Activated CD4-positive, alpha-beta T cell treated with anti-CD3 and anti-CD28 coated beads, Interleukin-10, Interleukin-2, amounts not matched to agents 100 ng/mL and 50 ng/mL, durations not matched to agents 16 hours and 8 hours (primary cell): Measurements from ENCODE around the gene KCNK16.
"Not testable (repeated sequence)": the region's sequence is repeated elsewhere in the genome, so short reads cannot be mapped to it uniquely, and the experiment has no call there.

ENCODE experiments used
- DNase-seq: peaks from one replicate; pipeline ENCODE4 v3.0.0-alpha.2; 2020

Gene KCNK16

DNA sequence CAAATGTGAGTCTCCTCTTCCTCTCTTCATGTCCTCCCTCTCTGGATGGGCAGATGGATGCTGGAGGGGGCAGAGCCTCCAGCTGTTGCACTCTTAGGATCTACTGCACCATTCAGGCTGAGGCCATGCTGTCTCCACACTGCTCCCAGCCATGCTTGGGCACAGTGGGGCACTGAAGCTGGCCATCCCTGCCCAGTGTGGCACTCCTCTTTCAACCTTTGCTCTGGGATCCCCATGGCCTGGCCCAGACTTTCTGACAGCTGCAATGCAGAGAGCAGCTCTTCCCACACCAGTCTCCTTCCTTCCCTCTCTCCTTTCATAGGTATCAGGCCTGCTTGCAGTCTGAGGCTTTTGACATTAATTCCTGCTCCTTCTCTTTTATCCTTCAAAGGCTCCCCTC is 17.6 kb downstream of the KCNK16 start:
- DNase-seq, result no peak

DNA sequence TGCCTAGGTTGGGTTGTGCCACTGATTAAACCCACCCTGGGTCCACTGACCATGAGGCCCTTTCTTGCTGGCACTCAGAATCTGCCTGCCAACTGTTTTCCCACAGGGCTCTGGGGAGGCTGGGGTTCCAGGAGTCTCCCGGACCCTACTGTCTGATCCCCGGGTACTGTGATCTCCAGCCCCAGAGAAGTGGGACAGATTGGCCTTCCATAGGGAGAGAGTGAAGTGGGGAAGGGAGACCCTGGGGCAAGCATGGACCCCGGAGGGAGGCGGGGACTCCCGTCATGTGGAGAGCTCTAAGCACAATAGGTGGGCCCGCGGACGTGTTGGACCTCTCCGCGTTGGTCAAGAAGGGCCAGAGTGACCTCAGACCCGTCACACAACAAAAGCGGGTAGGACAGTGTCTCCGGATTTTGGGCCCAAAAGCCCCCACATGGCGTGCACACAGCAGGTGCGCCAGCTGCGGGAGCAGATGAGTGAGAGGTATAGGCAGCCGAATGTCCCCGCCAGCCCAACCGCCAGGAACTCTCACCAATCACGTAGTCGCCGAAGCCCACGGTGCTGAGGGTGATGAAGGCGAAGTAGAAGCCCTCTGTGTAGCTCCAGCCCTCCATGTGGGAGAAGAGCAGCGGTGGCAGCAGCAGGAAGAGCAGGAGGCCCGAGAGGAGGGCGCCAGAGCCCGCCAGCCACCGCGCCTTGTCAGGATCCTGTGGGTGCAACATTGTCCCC is 18.9 kb downstream of the KCNK16 start:
- no peak for DNase-seq

DNA sequence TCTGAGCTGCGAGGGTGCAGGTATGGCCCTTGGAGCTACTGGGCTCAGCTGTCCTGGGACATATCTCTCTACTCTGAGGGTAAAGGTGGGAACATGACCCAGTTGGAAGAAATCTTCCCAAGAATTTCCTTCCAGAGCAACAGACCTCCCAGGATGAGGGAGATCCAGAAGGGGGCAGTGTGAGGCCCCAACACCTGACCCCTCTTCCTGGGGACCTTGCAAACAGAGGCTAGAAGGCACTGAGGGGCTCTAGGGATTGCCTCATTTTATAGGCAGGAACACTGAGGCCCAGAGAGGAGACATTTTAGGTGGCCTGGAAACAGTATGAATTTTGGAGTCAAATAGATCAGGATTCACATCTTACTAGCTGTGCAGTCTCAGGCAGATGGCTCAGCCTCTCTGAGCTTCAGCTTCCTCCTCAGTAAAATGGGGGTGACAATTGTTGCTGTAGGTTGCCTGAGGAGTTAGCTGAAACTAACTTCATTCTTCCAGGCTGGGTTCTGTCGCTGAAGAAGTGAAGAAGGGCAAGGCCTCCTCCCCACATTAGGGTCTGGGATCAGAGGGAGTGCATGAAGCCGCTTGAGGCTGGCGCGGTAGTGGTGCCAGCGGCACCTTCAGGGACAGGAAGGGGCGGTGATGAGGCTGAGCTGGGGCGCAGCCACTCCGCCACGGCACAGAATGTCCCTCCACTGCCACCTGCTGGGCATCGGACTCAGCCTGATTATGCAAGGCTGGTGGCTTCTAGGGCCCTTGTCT is 19.7 kb downstream of the KCNK16 start:
- DNase-seq, result peak; percentile 90

DNA sequence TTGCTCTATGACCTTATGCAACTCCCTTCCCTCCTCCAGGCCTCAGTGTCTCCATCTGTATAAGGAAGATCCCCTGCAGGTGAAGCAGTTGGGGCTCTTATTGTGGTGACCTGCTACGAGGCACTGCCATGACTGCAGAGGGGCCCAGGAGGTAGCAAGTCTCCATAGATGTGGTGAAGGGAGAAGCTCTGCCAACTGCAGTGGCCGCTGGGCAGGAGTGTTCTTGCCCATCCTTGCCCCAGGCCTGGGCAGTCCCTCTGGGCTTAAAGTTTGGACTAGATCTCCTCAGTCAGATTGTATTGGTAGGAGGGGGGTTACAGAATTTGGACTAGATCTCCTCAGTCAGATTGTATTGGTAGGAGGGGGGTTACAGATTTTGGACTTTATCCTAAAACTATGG is 20.5 kb downstream of the KCNK16 start:
- DNase-seq, result no peak

DNA sequence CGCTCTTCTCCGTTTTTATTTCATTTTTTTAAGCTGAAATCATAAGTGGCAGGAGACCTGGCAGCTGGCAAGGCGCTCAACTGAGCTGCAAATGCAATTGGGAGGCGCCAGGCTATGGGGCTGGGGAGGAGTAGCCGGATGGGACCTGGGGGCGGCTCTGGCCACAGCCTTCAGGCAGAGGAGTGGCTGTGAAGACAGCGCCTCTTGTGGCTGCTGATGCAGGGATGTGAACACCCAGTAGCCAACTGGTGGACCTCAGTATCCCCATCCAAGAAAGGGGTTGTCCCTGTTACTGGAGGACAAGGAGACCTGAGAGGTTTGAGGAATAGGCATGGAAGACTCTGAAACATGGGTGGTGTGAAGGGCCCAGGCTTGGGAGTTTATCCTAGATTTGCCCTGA is 20.9 kb downstream of the KCNK16 start:
- DNase-seq, result no peak

DNA sequence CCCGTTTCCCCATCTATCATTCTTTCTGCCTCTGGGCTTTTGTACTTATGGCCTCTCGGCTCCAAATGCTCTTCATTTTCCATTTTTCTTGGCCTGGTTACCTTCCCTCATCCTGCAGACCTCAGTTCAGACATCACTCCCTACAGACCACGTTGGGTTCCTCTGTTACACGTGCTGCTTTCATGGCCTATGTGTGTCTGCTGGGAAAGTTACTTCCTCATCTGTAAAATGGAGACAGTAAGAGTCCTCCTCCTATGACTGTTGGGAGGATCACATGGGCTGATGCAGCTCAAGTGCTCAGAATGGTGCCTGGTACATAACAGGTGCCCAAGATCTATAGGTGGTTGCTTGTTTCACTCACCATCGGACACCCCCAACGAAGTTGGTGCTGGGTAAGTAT is 21.8 kb downstream of the KCNK16 start:
- DNase-seq, result no peak

DNA sequence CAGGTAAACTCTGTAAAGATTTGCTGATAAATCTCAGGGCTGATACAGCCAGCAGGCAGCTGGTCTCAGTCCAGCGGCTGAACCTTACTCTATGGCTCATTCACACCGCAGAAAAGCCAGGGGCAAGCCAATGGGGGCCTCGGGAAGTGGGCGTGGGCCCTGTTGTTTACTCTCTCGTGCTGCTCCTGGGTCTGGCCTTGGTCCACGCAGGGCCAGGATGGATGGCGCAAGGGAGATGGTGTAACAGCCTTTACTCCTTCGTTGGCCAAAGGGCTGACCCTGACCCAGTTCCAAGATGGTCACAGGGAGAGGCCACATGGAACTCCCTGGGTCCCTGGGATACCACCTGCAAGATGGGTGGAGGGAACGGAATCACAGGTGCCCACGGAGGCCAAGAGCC is 24.4 kb downstream of the KCNK16 start:
- DNase-seq, result no peak

DNA sequence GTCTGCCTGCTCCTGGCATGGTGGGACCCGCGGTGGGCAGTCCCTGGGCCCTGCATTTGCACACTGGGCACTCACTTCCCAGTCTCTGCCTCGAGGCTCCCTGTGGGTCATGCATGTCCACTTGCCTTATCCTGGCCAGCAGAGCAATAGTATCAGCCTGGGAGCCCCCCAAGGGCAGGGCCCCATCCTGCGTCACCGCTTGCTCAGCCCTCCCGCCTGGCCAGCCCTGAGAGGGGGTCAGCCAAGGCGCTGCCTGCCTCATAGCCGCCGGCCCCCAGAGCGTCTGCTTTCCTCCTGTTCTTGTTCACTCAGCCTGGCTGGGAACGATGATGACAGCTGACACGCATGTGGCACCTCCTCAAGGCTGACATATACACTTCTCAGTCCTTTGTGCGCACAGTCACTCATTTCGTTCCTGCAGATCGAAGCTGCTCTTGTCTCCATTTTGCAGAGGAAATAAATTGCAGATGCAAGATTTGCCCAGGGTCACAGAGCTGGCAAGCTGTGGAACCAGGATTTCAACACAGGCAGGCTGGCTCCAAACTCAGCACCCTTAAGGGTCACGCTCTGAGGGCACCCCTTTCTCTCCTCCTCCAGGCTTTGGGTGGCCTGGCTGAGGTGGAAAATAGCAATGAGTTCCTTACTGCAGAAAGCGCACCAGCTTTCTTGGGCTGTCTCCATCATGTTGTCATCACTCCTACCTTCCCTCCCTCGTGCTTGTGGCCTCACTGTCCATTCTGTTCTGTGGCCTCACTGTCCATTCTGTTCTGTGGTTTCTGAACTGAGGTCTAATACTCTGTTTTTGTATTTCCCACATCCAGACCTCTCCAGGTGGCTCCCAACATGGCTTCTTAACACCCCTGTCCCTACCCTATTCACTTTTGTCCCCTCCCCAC is 25.5 kb downstream of the KCNK16 start:
- DNase-seq, result no peak

DNA sequence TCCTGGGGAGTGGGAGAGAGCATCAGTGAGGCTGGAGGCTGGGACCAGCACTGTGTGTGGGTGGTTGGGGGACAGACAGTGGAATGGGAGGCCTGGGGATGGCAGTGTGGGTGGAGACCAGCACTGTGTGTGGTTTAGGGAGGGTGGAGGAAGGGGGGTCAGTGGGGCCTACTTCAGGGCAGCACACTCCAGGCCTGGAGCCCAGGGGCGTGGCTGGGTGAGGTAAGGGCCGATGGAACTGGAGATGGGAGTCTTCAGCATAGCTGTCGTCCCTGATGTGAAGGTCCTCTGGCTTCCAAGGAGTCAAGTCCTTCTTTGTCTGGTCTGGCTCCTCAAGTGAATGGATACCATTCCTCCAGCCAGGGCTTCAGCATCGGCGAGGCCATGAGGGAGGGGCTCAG is 26.9 kb downstream of the KCNK16 start:
- DNase-seq, result no peak

DNA sequence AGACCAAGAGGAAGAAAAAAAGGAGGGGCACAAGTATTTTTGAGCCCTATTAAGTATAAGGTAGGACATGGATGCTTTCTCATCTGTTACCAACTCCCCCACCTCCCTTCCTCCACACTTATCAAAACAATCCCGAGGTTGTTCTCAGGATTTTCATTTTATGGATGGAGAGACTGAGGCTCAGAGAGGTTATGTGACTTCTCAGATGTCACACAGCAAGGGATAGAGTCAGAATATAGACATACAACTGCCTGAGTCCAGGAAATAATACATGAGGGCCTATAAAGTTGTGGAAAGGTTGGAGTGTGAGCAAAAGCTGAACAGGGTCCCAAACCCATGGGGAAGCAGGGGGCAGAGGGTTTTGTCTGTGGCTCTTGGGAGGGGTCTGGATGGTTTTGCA is 27.6 kb downstream of the KCNK16 start:
- DNase-seq, result no peak

DNA sequence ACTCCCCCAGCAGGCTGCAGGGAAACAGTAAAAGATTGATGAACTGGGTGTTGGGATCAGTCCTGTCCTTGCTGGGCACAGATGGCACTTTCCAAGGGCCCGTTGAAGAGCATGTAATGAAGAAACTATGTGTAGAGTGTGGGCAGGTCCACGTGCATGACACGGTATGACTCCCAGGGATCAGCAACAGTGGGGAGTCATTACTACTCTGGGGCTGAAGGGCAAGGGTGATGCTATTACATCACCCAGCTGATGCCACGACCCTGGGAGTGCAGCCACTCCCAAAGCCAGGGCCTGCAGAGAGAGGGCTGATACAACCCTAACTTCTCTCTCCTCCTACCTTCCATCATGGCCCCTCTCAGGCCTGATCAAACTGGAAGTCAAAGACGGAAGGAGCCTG is 28.4 kb downstream of the KCNK16 start:
- DNase-seq, result no peak

DNA sequence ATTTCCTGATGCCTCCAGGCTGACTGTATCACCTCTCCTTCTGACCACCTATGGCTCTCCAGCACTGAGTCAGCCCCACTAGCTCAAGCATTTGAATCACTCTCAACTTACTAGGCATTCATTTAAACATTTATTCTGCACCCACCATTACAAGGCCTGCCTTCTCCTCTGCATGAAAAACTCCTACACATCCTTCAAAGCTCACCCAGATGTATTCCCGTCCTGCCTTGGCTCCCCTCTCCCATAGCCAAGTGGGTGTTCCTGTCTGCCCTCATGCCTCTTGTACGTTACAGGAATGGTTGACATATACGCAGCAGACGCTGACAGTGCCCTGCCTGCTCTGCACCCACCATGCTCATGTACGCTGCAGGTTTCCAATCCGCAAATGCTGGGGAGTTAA is 29.9 kb downstream of the KCNK16 start:
- DNase-seq, result no peak

DNA sequence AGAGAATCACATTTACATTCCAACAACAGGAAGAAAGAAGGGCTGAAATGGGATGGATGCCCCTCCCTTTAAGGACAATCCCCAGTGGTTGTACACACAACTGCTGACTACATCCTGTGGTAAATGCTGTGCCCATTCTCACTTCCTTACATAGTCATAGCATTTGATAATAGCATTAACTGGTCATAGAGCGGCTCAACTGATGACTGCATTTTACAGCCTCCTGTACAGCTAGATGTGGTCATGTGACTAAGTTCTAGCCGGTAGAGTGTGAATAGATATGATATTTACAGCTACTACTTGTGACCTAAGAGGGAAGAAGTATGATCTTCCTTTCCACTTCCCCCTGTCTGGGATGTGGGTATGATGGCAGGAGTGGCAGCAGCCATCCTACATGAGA is 33.0 kb downstream of the KCNK16 start:
- DNase-seq, result peak; percentile 17

DNA sequence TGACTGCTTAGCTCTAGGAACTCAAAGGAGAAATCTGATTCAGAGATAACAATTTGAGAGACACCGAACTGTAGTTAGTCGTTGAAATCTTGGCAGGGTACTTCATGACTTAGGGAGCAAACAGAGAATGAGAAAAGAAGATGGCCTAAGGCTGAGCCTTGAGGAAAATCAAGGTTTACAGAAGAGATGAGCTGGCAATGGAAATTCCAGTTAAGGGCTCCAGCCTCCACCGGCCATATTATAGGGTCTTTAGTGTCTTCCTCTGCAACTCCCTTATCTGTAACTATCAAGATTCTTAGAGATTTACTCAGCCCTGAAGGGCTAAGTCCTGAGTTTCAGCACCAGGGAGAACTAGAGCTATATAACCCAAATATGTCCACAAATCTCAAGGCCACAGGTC is 34.9 kb downstream of the KCNK16 start:
- DNase-seq, result no peak

DNA sequence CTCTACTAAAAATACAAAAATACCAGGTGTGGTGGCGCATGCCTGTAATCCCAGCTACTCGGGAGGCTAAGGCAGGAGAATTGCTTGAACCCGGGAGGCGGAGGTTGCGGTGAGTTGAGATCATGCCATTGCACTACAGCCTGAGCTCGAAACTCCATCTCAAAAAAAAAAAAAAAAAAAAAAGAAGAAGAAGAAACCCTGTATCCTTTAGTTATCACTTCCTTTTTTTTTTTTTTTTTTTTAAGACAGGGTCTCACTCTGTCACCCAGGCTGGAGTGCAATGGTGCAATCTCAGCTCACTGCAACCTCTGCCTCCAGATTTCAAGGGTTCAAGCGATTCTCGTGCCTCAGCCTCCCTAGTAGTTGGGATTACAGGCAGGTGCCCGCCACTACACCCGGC is 35.9 kb downstream of the KCNK16 start:
- DNase-seq, result not testable (repeated sequence)

DNA sequence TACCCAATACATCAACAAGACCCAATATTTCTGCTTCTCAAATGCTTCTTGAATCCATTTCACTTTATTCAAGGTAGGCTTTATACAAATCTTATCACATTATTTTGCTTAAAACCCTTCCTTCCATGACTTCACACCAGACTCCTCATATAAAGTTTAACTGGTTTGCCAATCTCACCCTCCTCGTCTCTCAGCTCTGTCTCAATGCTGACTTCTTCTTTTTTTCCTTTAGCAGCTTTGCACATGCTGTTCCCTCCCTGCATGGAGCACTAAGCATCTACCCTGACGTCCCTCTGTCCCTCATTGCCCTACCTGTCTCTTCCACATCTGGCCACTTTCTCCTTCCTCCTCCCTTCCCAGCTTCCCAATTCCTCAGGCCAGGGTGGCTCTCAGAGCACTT is 39.7 kb downstream of the KCNK16 start:
- no peak for DNase-seq

DNA sequence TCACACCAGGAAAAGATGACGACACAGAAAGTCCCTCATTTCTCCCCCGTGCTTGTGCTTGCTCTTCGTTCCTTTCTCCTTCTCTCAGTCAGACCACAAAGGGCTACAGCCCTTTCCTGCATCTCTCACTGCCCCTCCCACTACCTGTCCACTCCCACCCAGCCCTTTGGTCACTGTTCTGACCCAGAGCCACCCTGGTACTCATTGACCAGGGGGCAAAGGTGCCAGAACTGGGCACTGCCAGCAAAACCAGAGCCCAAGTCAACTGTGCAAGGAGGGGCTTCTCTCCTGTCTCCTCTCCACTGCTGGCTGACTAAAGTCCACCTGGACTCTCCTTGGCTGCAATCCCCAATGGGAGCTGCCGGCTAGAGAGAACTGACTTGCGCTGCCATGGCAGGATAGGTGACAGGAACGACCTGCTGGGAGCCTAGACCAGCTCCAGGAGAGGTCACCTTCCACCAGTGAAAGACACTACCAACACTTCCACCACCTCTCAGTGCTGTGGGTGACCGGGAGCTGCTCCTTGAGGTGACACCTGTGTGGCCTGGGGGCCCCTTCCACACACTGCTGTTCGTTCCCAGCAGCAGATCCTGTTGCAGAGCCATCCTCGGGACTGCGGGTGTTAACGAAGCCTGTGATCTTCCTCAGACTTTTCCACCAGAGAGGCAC is 41.1 kb downstream of the KCNK16 start:
- DNase-seq, result no peak

DNA sequence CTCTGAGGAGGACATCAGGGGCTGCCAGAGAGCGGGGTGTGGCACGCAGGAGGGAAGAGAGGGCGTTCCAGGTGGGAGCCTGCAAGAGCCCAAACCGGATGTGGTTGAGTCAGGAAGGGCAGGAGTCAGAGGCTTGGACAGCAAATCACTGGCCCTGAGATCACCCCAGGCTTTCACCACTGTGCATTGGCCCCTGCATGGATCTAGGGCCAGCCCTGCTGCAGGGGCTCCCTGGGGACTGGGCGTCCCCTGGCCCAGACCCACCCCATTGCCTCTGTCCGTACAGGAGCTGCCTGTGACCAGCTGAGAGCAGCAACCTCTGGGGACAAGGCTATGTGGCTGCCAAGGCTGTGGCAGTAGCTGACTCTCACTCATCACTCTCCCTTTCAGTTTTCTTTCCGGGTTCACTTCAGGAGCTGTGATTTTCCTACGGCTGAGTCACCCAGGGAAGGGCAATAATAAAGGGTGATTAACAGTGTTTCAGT is 42.2 kb downstream of the KCNK16 start:
- DNase-seq, result no peak

DNA sequence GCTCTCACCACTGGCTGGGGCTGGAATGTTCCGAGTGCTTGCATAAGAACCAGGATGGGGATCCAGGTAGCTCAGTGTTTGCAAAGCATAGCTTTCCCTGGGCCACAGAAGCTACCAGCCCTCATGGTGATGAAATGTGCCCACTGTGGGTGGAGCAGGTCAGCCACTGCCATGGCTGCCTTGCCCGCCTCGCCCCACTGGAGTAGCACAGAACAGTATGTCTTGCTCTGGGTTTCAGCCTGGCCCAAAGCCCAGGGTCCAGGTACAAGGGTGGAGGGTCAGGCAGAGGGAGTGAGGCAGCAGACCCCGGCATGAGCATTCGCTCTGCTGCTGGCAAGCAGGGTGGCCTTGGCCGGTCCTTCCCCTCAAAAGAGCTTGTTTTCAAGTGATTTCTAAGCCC is 43.0 kb downstream of the KCNK16 start:
- DNase-seq, result no peak

DNA sequence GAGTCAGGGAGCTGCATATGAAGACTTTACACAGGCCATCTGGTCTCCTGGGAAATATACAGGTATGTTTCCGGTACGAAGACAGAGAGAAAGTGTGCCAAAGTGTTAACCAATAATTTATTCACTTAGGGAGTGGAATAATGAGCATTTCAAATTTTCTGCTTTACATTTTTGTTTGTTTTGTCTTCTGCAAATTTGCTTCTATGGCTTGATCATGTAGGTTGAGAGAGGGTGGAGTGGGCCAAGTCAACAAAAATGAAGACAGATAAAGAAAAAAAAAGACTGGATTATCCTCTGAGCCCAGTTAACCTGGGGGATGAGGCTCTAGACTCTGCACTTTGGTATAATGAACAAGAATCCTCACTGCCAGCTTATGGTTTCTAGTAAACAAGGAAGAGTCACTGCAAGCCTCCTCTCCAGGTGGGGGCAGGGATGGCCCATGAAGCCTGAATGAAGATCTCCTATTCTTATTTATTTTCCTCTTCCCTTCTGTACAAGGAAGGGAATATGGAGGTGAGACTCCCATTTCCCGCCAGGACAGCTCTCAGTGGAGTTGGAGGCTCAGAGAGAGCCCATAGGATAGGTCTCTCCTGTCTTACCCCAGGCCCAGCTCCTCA is 46.0 kb downstream of the KCNK16 start:
- no peak for DNase-seq

DNA sequence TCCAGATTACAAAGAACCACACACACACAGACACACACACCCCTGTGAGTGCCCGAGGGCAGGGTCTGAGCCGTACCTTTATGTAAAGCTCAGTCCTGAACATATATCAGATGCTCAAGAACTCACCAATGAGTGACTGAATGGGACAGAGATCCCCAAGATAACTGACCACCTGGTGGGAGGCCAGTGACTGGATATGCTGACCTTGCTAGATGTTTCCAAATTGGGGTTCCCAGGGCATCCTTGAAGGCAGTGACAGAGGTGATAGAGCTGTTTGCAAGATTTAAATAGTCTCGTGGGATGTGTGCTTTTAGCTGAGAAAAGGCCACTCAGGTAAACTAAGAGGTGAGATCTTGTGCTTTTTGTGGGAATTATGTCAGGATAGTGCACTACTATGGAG is 47.6 kb downstream of the KCNK16 start:
- DNase-seq, result no peak

DNA sequence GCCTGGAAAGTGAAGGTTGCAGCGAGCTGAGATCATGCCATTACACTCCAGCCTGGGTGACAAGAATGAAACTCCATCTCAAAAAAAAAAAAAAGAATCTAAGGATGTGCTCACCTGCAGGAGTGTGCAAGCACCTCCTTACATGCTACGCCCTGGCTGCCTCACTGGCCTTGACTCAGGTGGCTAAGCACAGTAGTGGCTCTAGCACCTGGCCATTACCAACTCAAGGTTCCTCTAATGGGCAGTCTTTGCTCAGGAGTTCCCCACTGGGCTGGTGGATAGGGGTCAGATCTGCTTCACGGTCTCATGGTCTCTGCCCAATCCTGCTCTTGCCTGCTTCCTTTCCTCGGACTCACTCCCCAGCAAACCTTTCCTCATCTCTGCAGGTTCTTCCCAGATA is 48.0 kb downstream of the KCNK16 start:
- DNase-seq, result no peak

DNA sequence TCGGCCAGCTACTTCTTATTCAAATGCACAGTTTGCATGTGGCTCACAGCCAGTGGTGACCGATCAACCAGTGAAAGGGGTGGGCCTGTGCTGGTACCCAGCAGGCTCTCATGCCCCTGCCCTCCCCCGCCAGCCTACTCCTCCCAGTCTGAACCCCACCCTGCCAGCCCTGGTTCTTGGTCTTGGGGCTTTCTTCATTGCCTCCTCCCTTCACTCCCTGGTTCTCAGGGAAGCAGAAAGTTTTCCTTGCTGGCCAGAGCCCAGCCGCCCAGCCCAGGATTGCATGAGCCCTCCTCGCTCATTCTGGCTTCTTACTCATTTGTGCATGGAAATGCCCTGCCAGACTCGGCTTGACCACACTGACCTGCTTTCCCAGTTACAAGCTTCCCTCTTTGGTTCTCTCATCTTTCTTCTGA is 49.1 kb downstream of the KCNK16 start:
- DNase-seq, result no peak
